Lower lobe of right lung (tissue), 2 donors: ENCODE data around the gene PRAMEF1. TPM values are rescaled to one million over a fixed set of nuclear protein-coding genes. Genes with fewer than 3 reads are reported as not detected.

Experiments used
- ATAC-seq, 2 donors: fragments of 200-7000 bp; cut with Tn5 transposase; one replicate each; pipeline ENCODE4 v1.9.1; 2020 to 2022; ENCODE audit warnings: mild to moderate bottlenecking in 2 of 2, moderate library complexity in 2 of 2
- DNase-seq: peaks from one replicate; pipeline ENCODE4 v3.0.0-alpha.2; 2020
- H3K27ac ChIP-seq: fragments of 200-600 bp; one replicate; pipeline ENCODE4 v1.8.0; 2022
- H3K27me3 ChIP-seq: fragments of 200-600 bp; one replicate; pipeline ENCODE4 v1.8.0; 2022; ENCODE audit warnings: low read depth
- H3K36me3 ChIP-seq: fragments of 200-600 bp; one replicate; pipeline ENCODE4 v1.8.0; 2022; ENCODE audit warnings: mild to moderate bottlenecking
- H3K4me1 ChIP-seq: fragments of 200-600 bp; one replicate; pipeline ENCODE4 v1.8.0; 2022
- H3K4me3 ChIP-seq: fragments of 200-600 bp; one replicate; pipeline ENCODE4 v1.8.0; 2022; ENCODE audit warnings: mild to moderate bottlenecking
- H3K9me3 ChIP-seq: fragments of 200-600 bp; one replicate; pipeline ENCODE4 v1.8.0; 2022
- CTCF ChIP-seq: fragments of 200-600 bp; IDR thresholded peaks from one replicate; pipeline ENCODE4 v1.8.0; 2022; ENCODE audit warnings: antibody characterized with exemption, mild to moderate bottlenecking
- intact Hi-C: fragments of 100-400 bp; cut with DNase I; formaldehyde crosslinking; loops from one replicate; pipeline ENCODE4 v1.11.0; 2022
- total RNA-seq: library from RNA; stranded (reverse); fragmentation: NEBNext Ultra II Directional; extraction: Animal tissue kit (Norgen Biotek cat#: 25700); gene quantifications from one replicate; pipeline ENCODE4 v1.2.1, GENCODE V29; 2021
- donor health status: DM: no; HTN: yes; CAD: no; lungs with severe emphysema.

PRAMEF1 gene
- total RNA-seq, 1 donor from 2014 or later = not detected

- ATAC-seq = no peak
- intact Hi-C loops = no loop called here
These were observed 36.5 kb upstream of the PRAMEF1 start for GRCh38 chr1:12754738-12755137.

GRCh38 chr1:12756273-12756672, 34.9 kb upstream of the PRAMEF1 start:
- Histone ChIP-seq H3K4me1 (no peaks in the 10 kb centered on the region), H3K36me3 (no peaks in the 10 kb centered on the region), H3K9me3 (no peaks in the 10 kb centered on the region), H3K27me3 (peaks cover 11% of the 10 kb centered on the region), H3K27ac (no peak overlapping the region), H3K4me3 (no peak overlapping the region)
- intact Hi-C loops = no loop called here
- TF ChIP-seq CTCF = no peak
- ATAC-seq = no peak
- no peak for DNase-seq

More at GRCh38 chr1:12754738-12755137, 36.5 kb upstream of the PRAMEF1 start:
- H3K27ac ChIP-seq = no peak overlapping the region
- H3K36me3 ChIP-seq = no peaks in the 10 kb centered on the region
- no peaks in the 10 kb centered on the region for H3K9me3 ChIP-seq
- no peaks in the 10 kb centered on the region for H3K4me1 ChIP-seq
- H3K27me3 ChIP-seq = peaks cover 11% of the 10 kb centered on the region
- H3K4me3 ChIP-seq = no peak overlapping the region
- DNase-seq = no peak
- no peak for TF ChIP-seq CTCF

DNA sequence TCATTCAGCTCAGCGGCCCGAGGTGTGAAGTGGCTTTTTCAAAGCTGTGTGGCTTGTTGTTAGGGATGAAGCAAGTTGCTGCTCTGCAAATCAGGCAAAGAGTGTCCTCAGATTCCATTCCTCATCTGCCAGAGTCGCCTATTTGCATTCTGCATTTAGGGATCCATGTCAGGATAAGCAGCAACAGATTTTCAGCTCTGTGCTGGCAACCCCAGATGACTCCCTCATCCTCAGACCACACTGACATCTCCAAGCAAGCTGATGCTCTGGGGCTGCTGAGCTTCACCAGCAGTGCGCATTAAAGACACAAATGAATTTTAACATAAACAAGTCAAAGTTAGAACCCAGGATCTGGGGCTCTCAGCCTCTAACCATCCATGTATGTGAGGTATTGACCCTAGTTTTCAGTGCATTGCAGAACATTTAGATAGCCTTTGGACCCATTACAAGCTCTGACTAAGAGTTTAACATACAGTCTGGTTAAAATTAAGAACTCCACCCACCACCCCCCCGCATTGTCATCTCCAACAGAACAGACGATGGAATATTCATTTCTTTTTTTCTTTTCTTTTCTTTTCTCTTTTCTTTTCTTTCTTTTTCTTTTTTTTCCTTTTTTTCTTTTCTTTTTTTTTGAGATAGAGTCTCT, 34.3 kb upstream of the PRAMEF1 start:
- no peak for TF ChIP-seq CTCF
- Histone ChIP-seq H3K27me3 (peaks cover 11% of the 10 kb centered on the region), H3K9me3 (no peaks in the 10 kb centered on the region), H3K4me3 (no peak overlapping the region), H3K4me1 (no peaks in the 10 kb centered on the region), H3K27ac (no peak overlapping the region), H3K36me3 (no peaks in the 10 kb centered on the region)
- no peak for ATAC-seq
- DNase-seq = no peak
- intact Hi-C loops = no loop called here

DNA sequence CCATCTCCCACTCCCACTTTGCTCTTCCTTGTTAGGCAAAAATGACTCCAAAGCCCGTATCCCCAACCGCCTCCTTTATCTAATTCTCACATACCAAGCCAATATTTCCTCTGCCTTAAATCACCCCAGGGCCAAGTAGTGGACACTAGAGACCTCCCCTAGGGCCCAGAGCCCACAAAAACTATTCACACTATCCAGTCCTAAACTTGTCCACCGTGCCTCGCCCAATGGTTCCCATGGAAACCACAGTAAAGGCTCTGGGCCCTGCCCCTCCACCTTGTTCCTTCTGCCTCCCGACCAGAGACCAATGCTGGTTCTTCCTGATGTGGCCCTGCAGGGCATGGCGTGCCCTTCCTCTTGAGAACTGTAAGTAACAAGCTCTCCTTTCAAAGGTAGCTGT, 33.4 kb upstream of the PRAMEF1 start:
- no peaks in the 10 kb centered on the region for H3K4me1 ChIP-seq
- H3K27me3 ChIP-seq = peaks cover 11% of the 10 kb centered on the region
- TF ChIP-seq CTCF = no peak
- H3K4me3 ChIP-seq = no peak overlapping the region
- no peaks in the 10 kb centered on the region for H3K36me3 ChIP-seq
- intact Hi-C loops = no loop called here
- no peaks in the 10 kb centered on the region for H3K9me3 ChIP-seq
- ATAC-seq (no peak), DNase-seq (no peak)
- H3K27ac ChIP-seq = no peak overlapping the region

GRCh38 chr1:12760256-12760795, 30.9 kb upstream of the PRAMEF1 start:
- no peak overlapping the region for H3K4me3 ChIP-seq
- TF ChIP-seq CTCF = no peak
- H3K9me3 ChIP-seq = no peaks in the 10 kb centered on the region
- DNase-seq (no peak), ATAC-seq (no peak)
- H3K27me3 ChIP-seq = peaks cover 6% of the 10 kb centered on the region
- intact Hi-C loops = no loop called here
- no peak overlapping the region for H3K27ac ChIP-seq
- H3K4me1 ChIP-seq = no peaks in the 10 kb centered on the region
- no peaks in the 10 kb centered on the region for H3K36me3 ChIP-seq
